Fibroblast of peridontal ligament (primary cell): Measurements from ENCODE around the gene CTXND1.
"Not testable (repeated sequence)": the region's sequence is repeated elsewhere in the genome, so short reads cannot be mapped to it uniquely, and the experiment has no call there.

ENCODE experiments used
- DNase-seq: peaks from one replicate; pipeline ENCODE4 v3.0.0-alpha.2; 2010; ENCODE audit errors: extremely low read depth

The CTXND1 gene

GRCh38 chr15:80160570-80161156, 91.3 kb downstream of the CTXND1 start:
- peak; percentile 84 for DNase-seq

GRCh38 chr15:80159811-80160569, 92.0 kb downstream of the CTXND1 start:
- no peak for DNase-seq

- DNase-seq: no peak
Observed at GRCh38 chr15:80159301-80159700, 92.7 kb downstream of the CTXND1 start.

- DNase-seq: no peak
Observed at GRCh38 chr15:80157215-80157614, 94.8 kb downstream of the CTXND1 start.

- DNase-seq: no peak
Observed at GRCh38 chr15:80156176-80156720, 95.8 kb downstream of the CTXND1 start.

GRCh38 chr15:80155378-80156175, 96.4 kb downstream of the CTXND1 start:
- DNase-seq: not testable (repeated sequence)

GRCh38 chr15:80155001-80155377, 97.0 kb downstream of the CTXND1 start:
- DNase-seq: no peak

GRCh38 chr15:80154336-80154735, 97.7 kb downstream of the CTXND1 start:
- no peak for DNase-seq

GRCh38 chr15:80153900-80154299, 98.1 kb downstream of the CTXND1 start:
- DNase-seq: no peak

GRCh38 chr15:80152896-80153876, 98.8 kb downstream of the CTXND1 start, which contains the start of gene FAH:
Gene FAH (plus strand): TSS chr15:80152999. CDS start chr15:80153055, 56 bp downstream.
- DNase-seq: peak; percentile 60

GRCh38 chr15:80152180-80152895, 99.7 kb downstream of the CTXND1 start:
- DNase-seq: peak; percentile 90

GRCh38 chr15:80151576-80151975, 100.4 kb downstream of the CTXND1 start:
- DNase-seq: no peak

GRCh38 chr15:80151148-80151547, 100.9 kb downstream of the CTXND1 start:
- DNase-seq: no peak
